Muscle of leg (tissue), 11 donors: ENCODE results near the gene PUSL1. TPM values are rescaled to one million over a fixed set of nuclear protein-coding genes. Genes with fewer than 3 reads are reported as not detected.
A peak's percentile ranks its signal among the peaks of the same experiment; 100 is the strongest.

Experiments used
- DNase-seq: peaks from one replicate; pipeline ENCODE4 v3.0.0; 2013
- H3K27ac ChIP-seq: one replicate; pipeline ENCODE4 v1.5.1; 2013; ENCODE audit warnings: mild to moderate bottlenecking, low read length, control low read depth
- H3K27me3 ChIP-seq: one replicate; pipeline ENCODE4 v1.6.1; 2013; ENCODE audit warnings: low read length; ENCODE audit not compliant: control insufficient read depth, insufficient read depth
- H3K36me3 ChIP-seq: one replicate; pipeline ENCODE4 v1.6.1; 2013; ENCODE audit warnings: low read length; ENCODE audit not compliant: control insufficient read depth, insufficient read depth
- H3K4me1 ChIP-seq: one replicate; pipeline ENCODE4 v1.6.1; 2013; ENCODE audit warnings: low read length; ENCODE audit not compliant: control insufficient read depth, insufficient read depth
- H3K4me3 ChIP-seq: one replicate; pipeline ENCODE4 v1.5.1; 2013; ENCODE audit warnings: low read length, control low read depth
- H3K9me3 ChIP-seq: replicated peaks from 2 replicates; pipeline ENCODE4 v1.6.1; 2013; ENCODE audit warnings: low read depth, low read length; ENCODE audit not compliant: control insufficient read depth
- WGBS: methylation state at CpG from one replicate; pipeline ENCODE4 v1.1.5; 2013; ENCODE audit warnings: missing lambda C conversion rate; ENCODE audit not compliant: insufficient coverage; 5-methylcytosine and 5-hydroxymethylcytosine counted together
- polyA plus RNA-seq, 8 donors: library from polyadenylated mRNA; unstranded; fragments of 120-200 nt; gene quantifications; one replicate each; pipeline versions ENCODE4 v1.2.1 to v1.2.3, GENCODE V29; 2013; ENCODE audit warnings: inconsistent platforms in 1 of 8, low replicate concordance in 1 of 8; ENCODE audit not compliant: insufficient read length in 8 of 8, insufficient read depth in 1 of 8
- total RNA-seq: library from RNA; stranded (reverse); fragments of 120-200 nt; gene quantifications from one replicate; pipeline ENCODE4 v1.2.4, GENCODE V29; 2013

The PUSL1 gene
- total and polyA plus RNA-seq, 9 donors, result 6.1 to 8.6 (median 7.3) TPM

GRCh38 chr1:1285611-1286311 is 22.6 kb upstream of the PUSL1 start:
- Histone ChIP-seq H3K9me3 (no peaks in the 10 kb centered on the region), H3K36me3 (no peaks in the 10 kb centered on the region), H3K4me1 (peaks cover under 1% of the 10 kb centered on the region), H3K27ac (no peak overlapping the region), H3K27me3 (peaks cover 2% of the 10 kb centered on the region), H3K4me3 (no peak overlapping the region)
- 65% methylated on average over 26 of the region's 37 CpGs for WGBS
- no peak for DNase-seq

- Histone ChIP-seq H3K36me3 (no peaks in the 10 kb centered on the region), H3K4me3 (no peak overlapping the region), H3K9me3 (no peaks in the 10 kb centered on the region), H3K4me1 (peaks cover 8% of the 10 kb centered on the region), H3K27me3 (peaks cover 2% of the 10 kb centered on the region), H3K27ac (no peak overlapping the region)
- DNase-seq, result no peak
- 48% methylated on average over 45 of the region's 50 CpGs for WGBS
Measured at GRCh38 chr1:1286313-1287261, 21.8 kb upstream of the PUSL1 start.

- peaks cover 2% of the 10 kb centered on the region for H3K27me3 ChIP-seq
- no peaks in the 10 kb centered on the region for H3K9me3 ChIP-seq
- H3K4me1 ChIP-seq, result peaks cover 10% of the 10 kb centered on the region
- 80% methylated on average over 31 of the region's 46 CpGs for WGBS
- no peak overlapping the region for H3K4me3 ChIP-seq
- DNase-seq, result no peak
- no peaks in the 10 kb centered on the region for H3K36me3 ChIP-seq
- no peak overlapping the region for H3K27ac ChIP-seq
Measured at GRCh38 chr1:1287288-1288110, 20.9 kb upstream of the PUSL1 start.

- peaks cover 10% of the 10 kb centered on the region for H3K4me1 ChIP-seq
- 43% methylated on average over 11 of the region's 15 CpGs for WGBS
- no peaks in the 10 kb centered on the region for H3K9me3 ChIP-seq
- H3K27ac ChIP-seq, result no peak overlapping the region
- peaks cover 8% of the 10 kb centered on the region for H3K36me3 ChIP-seq
- no peak for DNase-seq
- H3K27me3 ChIP-seq, result peaks cover 2% of the 10 kb centered on the region
- no peak overlapping the region for H3K4me3 ChIP-seq
Measured at GRCh38 chr1:1290238-1290731, 18.1 kb upstream of the PUSL1 start.

- WGBS, result 50% methylated on average over 28 of the region's 28 CpGs
- H3K27me3 ChIP-seq, result peaks cover 2% of the 10 kb centered on the region
- no peaks in the 10 kb centered on the region for H3K9me3 ChIP-seq
- H3K4me1 ChIP-seq, result peaks cover 10% of the 10 kb centered on the region
- no peak for DNase-seq
- no peak overlapping the region for H3K27ac ChIP-seq
- no peak overlapping the region for H3K4me3 ChIP-seq
- H3K36me3 ChIP-seq, result peaks cover 16% of the 10 kb centered on the region
Measured at GRCh38 chr1:1291023-1291528, 17.3 kb upstream of the PUSL1 start.

GRCh38 chr1:1291548-1292441 is 16.6 kb upstream of the PUSL1 start:
- 32% methylated on average over 40 of the region's 45 CpGs for WGBS
- Histone ChIP-seq H3K4me3 (no peak overlapping the region), H3K4me1 (peaks cover 10% of the 10 kb centered on the region), H3K36me3 (peaks cover 23% of the 10 kb centered on the region), H3K27me3 (no peaks in the 10 kb centered on the region), H3K9me3 (no peaks in the 10 kb centered on the region), H3K27ac (no peak overlapping the region)
- DNase-seq, result peak; percentile 70

- no peak overlapping the region for H3K4me3 ChIP-seq
- WGBS, result 84% methylated on average over 9 of the region's 9 CpGs
- DNase-seq, result no peak
- H3K27me3 ChIP-seq, result no peaks in the 10 kb centered on the region
- no peaks in the 10 kb centered on the region for H3K9me3 ChIP-seq
- H3K4me1 ChIP-seq, result peaks cover 10% of the 10 kb centered on the region
- no peak overlapping the region for H3K27ac ChIP-seq
- H3K36me3 ChIP-seq, result peaks cover 24% of the 10 kb centered on the region
Measured at GRCh38 chr1:1292442-1292779, 16.0 kb upstream of the PUSL1 start.

- peaks cover 27% of the 10 kb centered on the region for H3K36me3 ChIP-seq
- no peak overlapping the region for H3K4me3 ChIP-seq
- H3K27ac ChIP-seq, result no peak overlapping the region
- no peaks in the 10 kb centered on the region for H3K27me3 ChIP-seq
- WGBS, result 81% methylated on average over 17 of the region's 18 CpGs
- no peaks in the 10 kb centered on the region for H3K9me3 ChIP-seq
- no peak for DNase-seq
- peaks cover 10% of the 10 kb centered on the region for H3K4me1 ChIP-seq
Measured at GRCh38 chr1:1292851-1293250, 15.5 kb upstream of the PUSL1 start.
